Ovary (tissue), 9 donors: Measurements from ENCODE around the gene BCL11B. TPM values are rescaled to one million over a fixed set of nuclear protein-coding genes. Genes with fewer than 3 reads are reported as not detected.

Experiments used
- DNase-seq, 5 donors: peaks; one replicate each; pipeline ENCODE4 v3.0.0-alpha.2; 2019 to 2020
- H3K27ac ChIP-seq, 2 donors: fragments of 200-600 bp; one replicate each; pipeline versions ENCODE4 v1.5.1 to v1.8.0; 2019 to 2022
- H3K27me3 ChIP-seq: fragments of 200-600 bp; one replicate; pipeline ENCODE4 v1.8.0; 2022
- H3K36me3 ChIP-seq: fragments of 200-600 bp; sonication (generic); one replicate; pipeline ENCODE4 v1.5.1; 2019
- H3K4me1 ChIP-seq: one replicate; pipeline ENCODE4 v1.8.1; 2013; ENCODE audit warnings: mild to moderate bottlenecking, moderate library complexity; ENCODE audit not compliant: insufficient read depth
- H3K4me3 ChIP-seq: fragments of 200-600 bp; sonication (generic); one replicate; pipeline ENCODE4 v1.5.1; 2017
- H3K9me3 ChIP-seq, 2 donors: fragments of 200-600 bp in 1 of 2; sonication (generic) in 1 of 2; one replicate each; pipeline versions ENCODE4 v1.5.1 to v1.8.1; 2013 to 2019; ENCODE audit warnings: mild to moderate bottlenecking in 1 of 2, moderate library complexity in 1 of 2
- CTCF ChIP-seq, 3 donors: fragments of 450-650 bp in 2 of 3; fragments of 200-600 bp in 1 of 3; IDR thresholded peaks; one replicate each; pipeline versions ENCODE4 v1.5.1 to v1.8.0; 2016 to 2022; ENCODE audit warnings: antibody characterized with exemption in 3 of 3, mild to moderate bottlenecking in 1 of 3
- EP300 ChIP-seq: sonication (generic); formaldehyde crosslinking; IDR thresholded peaks from one replicate; pipeline ENCODE4 v1.6.1; 2017; ENCODE audit warnings: antibody characterized with exemption
- POLR2A ChIP-seq: fragments of 450-650 bp; IDR thresholded peaks from one replicate; pipeline ENCODE4 v1.6.1; 2017; ENCODE audit warnings: antibody characterized with exemption, mild to moderate bottlenecking, moderate library complexity
- WGBS, 3 donors: extraction: QIAGEN DNeasy Blood & Tissue Kit in 1 of 3; methylation state at CpG; one replicate each; pipeline versions ENCODE4 v1.1.5 to v1.1.7; 2013 to 2017; 5-methylcytosine and 5-hydroxymethylcytosine counted together
- intact Hi-C, 4 donors: fragments of 100-400 bp; cut with DNase I; formaldehyde crosslinking; loops; one replicate each; pipeline versions ENCODE4 v1.11.0 to v1.15.1; 2022 to 2023
- polyA plus RNA-seq, 2 donors: library from polyadenylated mRNA; stranded (reverse); fragments of 200-250 nt in 1 of 2; fragments of 350-450 nt in 1 of 2; fragmentation: Illumina TruSeq in 1 of 2; extraction: RNeasy Lipid Tissue Mini Kit (QIAGEN cat#74804) in 1 of 2; gene quantifications; one replicate each; pipeline ENCODE4 v1.2.3, GENCODE V29; 2013 to 2014
- total RNA-seq, 7 donors: library from RNA; depleted of rRNA in 2 of 7; stranded (reverse); fragments of >200 nt in 2 of 7; fragmentation: NEBNext Ultra II Directional in 3 of 7; extraction: Animal tissue kit (Norgen Biotek cat#: 25700) in 3 of 7; gene quantifications; one replicate each; pipeline versions ENCODE4 v1.1.0 to v1.2.4, GENCODE V29; 2016 to 2023
- donor health status: DM: no; HTN: no; CAD: no; lungs with moderate emphysema.
- donor health status: DM: no; HTN: no; CAD: no.
- donor health status: Bipolar disorder and iron deficiency.
- donor health status: DM: yes; HTN: yes; CAD: no.
- donor health status: DM: no; HTN: no; CAD: no.
- donor health status: DM: yes; HTN: yes; CAD: no.

The BCL11B gene
- total and polyA plus RNA-seq, 9 donors = 0.08 to 0.84 (median 0.43) TPM

- TF ChIP-seq CTCF (IDR thresholded peaks at IDR 0.05) = no peak
- TF ChIP-seq EP300 = no peak
- no peak for TF ChIP-seq POLR2A
- 83 to 88% (median 86%) methylated on average over 8 of the region's 8 CpGs for WGBS, 3 donors
- H3K4me1 ChIP-seq = no peaks in the 10 kb centered on the region
- no peaks in the 10 kb centered on the region for H3K27me3 ChIP-seq
- no peak overlapping the region for H3K4me3 ChIP-seq
- no peak overlapping the region for H3K27ac ChIP-seq
- no peak for DNase-seq
- no peaks in the 10 kb centered on the region for H3K36me3 ChIP-seq
- no peaks in the 10 kb centered on the region for H3K9me3 ChIP-seq
- intact Hi-C loops = no loop called here
Observed at GRCh38 chr14:99157246-99157645, 114.8 kb downstream of the BCL11B start.

DNA sequence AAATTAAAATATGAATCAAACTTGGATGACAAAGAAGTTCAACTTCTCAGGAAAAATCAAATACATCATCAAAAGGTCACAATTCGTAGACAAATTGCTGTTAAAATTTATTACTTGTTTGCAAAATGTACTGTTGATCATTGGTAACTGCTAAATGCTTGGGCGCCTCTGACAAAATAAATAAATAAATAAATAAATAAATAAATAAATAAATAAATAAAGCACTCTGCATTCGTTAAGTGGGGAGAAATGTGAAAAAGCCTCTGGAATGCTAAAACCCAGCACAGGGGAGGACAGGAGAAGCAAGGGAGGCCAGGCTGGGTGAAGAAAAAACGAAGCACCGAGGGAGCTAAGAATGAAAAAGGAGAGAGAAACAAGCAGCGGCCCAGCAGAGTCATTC lies 115.2 kb downstream of the BCL11B start:
- TF ChIP-seq CTCF (IDR thresholded peaks at IDR 0.05) (no peak), POLR2A (no peak), EP300 (no peak)
- H3K4me3 ChIP-seq = no peak overlapping the region
- no peaks in the 10 kb centered on the region for H3K9me3 ChIP-seq
- H3K36me3 ChIP-seq = no peaks in the 10 kb centered on the region
- no peaks in the 10 kb centered on the region for H3K4me1 ChIP-seq
- DNase-seq = no peak
- intact Hi-C loops = no loop called here
- H3K27ac ChIP-seq = no peak overlapping the region
- H3K27me3 ChIP-seq = no peaks in the 10 kb centered on the region
- 71 to 76% (median 75%) methylated on average over 6 of the region's 6 CpGs for WGBS, 3 donors

- H3K9me3 ChIP-seq = no peaks in the 10 kb centered on the region
- H3K4me1 ChIP-seq = no peaks in the 10 kb centered on the region
- H3K4me3 ChIP-seq = no peak overlapping the region
- H3K36me3 ChIP-seq = no peaks in the 10 kb centered on the region
- no peak for TF ChIP-seq POLR2A
- TF ChIP-seq EP300 = no peak
- no peak for TF ChIP-seq CTCF (IDR thresholded peaks at IDR 0.05)
- 31 to 48% (median 32%) methylated on average over 7 of the region's 7 CpGs for WGBS, 3 donors
- H3K27me3 ChIP-seq = no peaks in the 10 kb centered on the region
- H3K27ac ChIP-seq = no peak overlapping the region
- no peak for DNase-seq
- intact Hi-C loops = no loop called here
Observed at GRCh38 chr14:99156090-99156425, 115.9 kb downstream of the BCL11B start.

- 64 to 68% (median 65%) methylated on average over 6 of the region's 6 CpGs for WGBS, 3 donors
- no peaks in the 10 kb centered on the region for H3K9me3 ChIP-seq
- H3K27ac ChIP-seq = no peak overlapping the region
- H3K27me3 ChIP-seq = no peaks in the 10 kb centered on the region
- no peaks in the 10 kb centered on the region for H3K4me1 ChIP-seq
- peak in 1 of 5 donors; percentile 11 for DNase-seq
- intact Hi-C loops = no loop called here
- TF ChIP-seq CTCF (IDR thresholded peaks at IDR 0.05) = no peak
- no peak for TF ChIP-seq POLR2A
- TF ChIP-seq EP300 = no peak
- H3K4me3 ChIP-seq = no peak overlapping the region
- H3K36me3 ChIP-seq = no peaks in the 10 kb centered on the region
Observed at GRCh38 chr14:99155173-99156089, 116.6 kb downstream of the BCL11B start.
